Measurements from ENCODE around the gene IKZF3.
A peak's percentile ranks its signal among the peaks of the same experiment; 100 is the strongest.

The IKZF3 gene

DNA sequence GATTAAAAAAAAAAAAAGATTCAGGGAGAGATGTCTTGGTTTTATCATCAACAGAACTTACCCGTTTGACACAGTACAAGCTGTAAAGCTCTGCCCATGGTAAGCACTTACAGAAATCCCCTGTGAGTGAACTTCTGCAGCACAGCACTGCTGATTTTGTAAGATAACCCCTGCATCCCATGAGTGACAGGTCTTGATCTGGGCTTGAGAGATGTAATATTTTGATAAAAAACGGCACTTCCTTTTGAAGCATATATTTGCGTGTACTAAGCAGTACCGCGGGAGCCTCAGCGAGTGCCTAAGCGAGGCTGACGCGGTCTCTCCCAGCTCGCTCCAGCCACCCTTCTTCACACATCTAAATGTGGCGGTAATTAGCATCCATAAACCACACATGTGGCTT is 50.5 kb downstream of the IKZF3 start:
- peak; percentile 83 for DNase-seq

DNA sequence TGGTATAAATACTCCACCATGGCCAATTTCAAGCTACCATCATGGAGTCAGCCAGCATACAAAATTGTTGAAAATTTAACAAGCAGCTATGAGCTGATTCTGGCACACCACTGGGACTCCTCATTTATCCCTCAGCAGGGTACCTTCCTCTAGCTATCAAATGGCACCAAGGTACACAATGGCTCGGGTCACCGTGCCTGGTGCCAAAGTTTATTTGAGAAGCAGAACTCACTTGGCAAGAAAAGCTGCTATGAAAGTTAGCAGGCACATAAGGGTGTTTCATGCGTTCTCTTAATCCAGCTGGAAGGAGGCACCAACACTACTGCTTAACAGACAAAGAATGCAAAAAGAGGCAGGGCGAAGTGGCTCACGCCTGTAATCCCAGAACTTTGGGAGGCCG is 51.6 kb downstream of the IKZF3 start:
- no peak for DNase-seq

DNA sequence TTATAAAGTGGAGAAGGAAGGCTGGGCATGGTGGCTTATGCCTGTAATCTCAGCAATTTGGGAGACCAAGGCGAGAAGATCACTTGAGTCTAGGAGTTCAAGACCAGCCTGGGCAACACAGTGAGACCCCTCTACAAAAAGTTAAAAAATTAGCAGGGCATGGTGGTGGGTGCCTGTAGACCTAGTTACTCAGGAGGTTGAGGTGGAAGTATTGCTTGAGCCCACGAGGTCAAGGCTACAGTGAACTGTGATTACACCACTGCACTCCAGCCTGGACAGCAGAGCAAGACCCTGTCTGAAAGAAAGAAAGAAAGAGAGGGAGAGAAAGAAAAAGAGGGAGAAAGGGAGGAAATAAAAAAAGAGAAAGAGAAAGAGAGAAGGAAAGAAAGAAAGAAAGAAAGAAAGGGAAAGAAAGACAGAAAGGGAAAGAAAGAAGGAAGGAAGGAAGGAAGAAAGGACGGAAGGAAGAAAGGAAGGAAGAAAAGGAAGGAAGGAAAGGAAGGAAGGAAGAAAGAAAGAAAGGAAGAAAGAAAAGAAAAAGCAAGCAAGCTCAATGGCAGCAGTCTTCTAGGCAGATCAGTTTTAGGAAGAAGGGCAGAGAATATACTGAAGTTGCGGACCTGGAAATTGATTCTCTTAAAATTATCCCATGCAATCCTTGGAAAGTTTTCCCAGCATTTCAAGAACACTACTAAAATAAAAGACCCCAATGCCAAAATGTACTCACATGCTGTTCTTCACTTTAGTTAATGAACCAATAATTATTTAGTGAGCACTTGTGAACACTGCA is 53.0 kb downstream of the IKZF3 start:
- no peak for DNase-seq

- DNase-seq = peak; percentile 32
These were observed 54.9 kb downstream of the IKZF3 start for GRCh38 chr17:39809221-39809620.

GRCh38 chr17:39808409-39808997 is 55.6 kb downstream of the IKZF3 start:
- DNase-seq = no peak

- DNase-seq = no peak
These were observed 59.3 kb downstream of the IKZF3 start for GRCh38 chr17:39804839-39805238.

DNA sequence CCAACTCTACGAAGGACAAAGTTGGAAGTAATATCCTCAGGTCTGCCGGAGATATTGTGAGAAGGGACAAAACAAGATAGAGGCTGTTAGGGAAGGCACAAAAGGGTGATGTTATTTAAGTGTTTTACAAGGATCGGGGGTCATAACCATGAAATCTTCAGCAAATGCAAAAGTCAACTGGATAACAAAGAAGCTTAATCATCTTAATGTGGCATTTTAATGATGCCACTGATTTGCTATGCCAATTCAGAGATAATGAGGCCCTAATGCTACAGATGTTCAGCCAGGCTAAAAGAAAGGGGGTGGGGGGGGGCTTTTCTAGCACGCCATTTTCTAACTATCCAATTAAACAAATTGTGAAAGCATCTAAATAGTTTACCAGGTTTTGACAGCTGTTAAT is 63.1 kb downstream of the IKZF3 start:
- no peak for DNase-seq

GRCh38 chr17:39800540-39800939 is 63.6 kb downstream of the IKZF3 start:
- DNase-seq = peak; percentile 80

- DNase-seq = no peak
These were observed 64.7 kb downstream of the IKZF3 start for GRCh38 chr17:39799395-39799794.

DNA sequence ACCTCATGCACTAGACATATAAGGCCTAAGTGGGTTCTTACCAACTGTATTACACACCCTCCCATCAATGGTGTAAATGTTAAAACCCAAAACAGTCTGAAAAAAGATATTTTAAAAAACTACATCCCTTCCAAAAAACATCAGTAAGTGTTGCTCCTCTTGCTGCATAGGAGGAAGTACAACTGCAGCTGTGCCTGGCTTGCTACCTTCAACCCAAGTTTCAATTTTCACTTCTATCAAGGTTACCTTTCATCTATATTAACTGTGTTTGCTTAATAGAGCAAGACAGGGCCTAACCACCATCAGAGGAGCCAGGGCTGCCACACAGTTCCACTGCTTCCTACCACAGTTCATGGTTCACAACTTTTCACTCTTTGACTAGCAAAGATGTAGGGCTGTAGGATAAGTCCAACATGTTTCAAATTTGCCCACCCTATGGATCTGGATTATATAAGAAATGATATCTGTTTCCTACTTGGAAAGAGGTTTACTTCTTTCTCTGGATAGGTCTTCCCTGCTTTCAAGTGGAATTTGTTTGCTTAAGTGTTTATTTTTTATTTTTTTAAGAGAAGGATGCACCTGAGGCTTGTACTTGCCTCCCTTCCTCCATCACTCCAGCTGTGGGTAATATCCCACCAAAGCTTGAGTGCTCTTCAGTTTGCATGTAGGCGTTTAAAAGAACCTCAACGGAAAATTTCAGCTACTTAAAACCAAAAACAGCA is 69.7 kb downstream of the IKZF3 start:
- peak; percentile 58 for DNase-seq

- DNase-seq = no peak
These were observed 70.7 kb downstream of the IKZF3 start for GRCh38 chr17:39793301-39793872.

DNA sequence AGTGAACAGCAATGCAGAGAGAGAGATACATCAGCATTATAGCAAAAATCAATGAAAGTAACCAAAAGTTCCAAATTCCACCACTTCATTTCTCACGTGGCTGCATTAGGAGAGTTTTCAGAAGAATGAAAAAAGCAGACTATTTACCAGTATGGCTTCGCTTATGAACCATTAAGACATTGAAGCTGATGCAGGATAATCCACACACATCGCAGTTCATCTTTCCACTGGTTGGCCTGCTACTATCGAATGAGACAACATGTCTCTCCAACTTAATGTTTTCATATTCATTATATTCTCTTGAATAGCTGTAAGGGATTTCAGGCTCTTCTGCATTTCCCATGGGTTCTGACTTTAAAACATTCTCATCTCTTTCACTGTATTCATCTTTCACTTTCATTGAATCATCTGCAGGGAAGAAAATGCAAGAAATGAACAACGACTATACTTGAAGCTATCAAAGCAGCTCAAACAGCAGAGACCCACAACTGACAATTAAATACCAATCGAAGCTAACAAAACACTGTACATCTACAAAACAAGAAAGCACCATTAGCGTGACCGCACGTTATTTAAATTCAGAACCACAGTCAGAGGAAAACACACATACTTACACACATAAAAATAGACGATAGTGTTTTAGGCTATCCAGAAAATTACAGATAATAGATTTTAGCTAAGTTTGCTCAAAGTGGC is 71.4 kb downstream of the IKZF3 start:
- peak; percentile 61 for DNase-seq

- DNase-seq = peak; percentile 83
These were observed 72.8 kb downstream of the IKZF3 start for GRCh38 chr17:39791111-39791992.

GRCh38 chr17:39787743-39788484 is 76.2 kb downstream of the IKZF3 start:
- DNase-seq = no peak

DNA sequence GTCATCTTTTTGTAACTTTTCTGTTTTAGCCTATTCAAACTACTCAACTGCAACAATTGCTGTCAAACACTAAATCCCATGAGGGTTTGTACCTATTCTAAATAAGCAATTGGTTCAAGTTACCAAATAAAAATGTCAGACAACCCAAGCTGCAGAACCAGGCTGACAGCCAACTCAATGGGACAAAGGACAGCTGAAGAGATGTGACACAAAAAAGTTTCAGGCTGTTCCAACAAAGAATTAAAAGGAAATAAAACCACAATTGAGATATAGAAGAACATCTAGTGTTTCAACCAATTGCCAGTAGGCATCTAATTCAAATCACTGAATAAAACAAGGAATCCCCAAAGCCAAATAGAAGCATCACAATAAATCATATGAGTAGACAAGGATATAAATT is 77.1 kb downstream of the IKZF3 start:
- no peak for DNase-seq

DNA sequence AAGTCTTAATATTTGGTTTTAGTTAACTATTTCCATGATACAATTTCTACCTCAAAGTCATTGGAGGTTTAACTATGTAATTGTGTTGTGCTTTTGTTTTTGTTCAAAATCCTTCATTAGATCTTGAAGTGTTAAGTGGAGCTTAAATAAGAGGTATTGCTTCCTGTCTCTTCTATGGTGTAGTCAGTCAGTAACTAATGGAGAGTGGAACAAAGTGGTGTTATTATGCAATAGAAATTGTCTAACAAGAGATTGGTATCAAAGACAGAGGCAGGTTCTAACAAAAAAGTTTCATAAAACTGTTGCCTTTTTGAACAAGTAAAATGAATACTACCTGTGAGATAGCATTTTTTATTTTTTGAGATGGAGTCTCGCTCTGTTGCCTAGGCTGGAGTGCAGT is 81.1 kb downstream of the IKZF3 start:
- no peak for DNase-seq

- DNase-seq = no peak
These were observed 81.6 kb downstream of the IKZF3 start for GRCh38 chr17:39782481-39782880.

DNA sequence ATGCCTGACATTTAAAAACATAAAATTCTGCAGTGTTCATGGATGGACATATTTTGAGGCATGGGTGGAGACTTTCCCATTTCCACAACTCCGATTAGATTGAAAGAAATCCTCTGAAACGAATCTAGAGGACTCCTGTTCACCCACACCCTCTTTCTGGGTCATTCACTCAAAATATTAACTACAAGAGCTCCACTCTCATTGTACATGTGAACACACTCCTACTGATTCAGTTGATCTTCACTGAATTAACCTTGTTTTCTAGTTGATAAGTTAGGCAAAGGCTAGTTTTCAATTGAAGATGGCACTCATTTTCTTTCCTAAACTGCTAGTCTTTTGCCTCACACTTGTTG is 82.3 kb downstream of the IKZF3 start:
- no peak for DNase-seq

DNA sequence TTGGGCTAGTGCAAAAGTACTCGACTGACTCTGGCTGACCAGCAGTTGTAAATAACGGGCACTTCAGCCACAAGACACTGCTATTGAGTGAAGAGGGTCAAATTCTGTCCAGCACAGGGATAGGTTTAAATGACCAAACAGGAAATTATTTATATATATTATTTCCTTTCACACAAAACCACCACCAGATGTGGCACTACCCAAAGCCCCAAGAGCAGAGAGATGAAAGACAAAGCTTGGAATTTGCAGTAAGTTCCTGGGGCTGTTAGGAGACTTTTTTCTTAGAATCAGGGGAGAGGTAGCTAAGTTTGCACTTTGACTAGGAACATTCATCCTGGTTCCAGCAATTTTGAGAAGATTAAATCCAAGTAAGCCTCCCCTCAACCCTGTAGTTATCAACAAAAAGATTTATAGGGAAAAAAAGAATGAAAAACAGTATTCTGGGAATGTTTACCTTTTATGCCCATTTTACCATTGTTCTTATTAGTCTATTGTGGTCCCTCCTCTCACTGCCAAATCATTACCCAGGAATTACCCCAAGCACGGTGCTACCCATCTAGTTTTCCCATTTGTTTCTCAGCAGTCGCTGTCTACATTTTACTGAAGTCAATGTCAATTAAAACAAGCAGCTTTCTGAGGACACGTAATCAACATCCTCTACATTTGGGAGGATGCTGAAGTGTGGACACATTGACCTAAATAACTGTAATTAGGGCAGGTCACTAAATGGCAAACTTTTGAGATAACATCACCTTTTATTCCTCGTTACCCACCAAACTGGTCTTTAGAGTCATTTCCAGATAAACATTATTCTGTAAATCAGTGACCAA is 82.9 kb downstream of the IKZF3 start:
- DNase-seq = no peak

Measured in activated CD4-positive, alpha-beta T cell treated with anti-CD3 and anti-CD28 coated beads, Interleukin-10, Interleukin-2, amounts not matched to agents 100 ng/mL and 50 ng/mL, durations not matched to agents 16 hours and 8 hours (primary cell).